GM23338 (cell line): Measurements from ENCODE around the gene TMEM39A.

ENCODE experiments used
- EZH2phosphoT487 ChIP-seq: fragments of 200-600 bp; sonication (generic); IDR thresholded peaks from one replicate; pipeline ENCODE4 v1.8.1; 2018; ENCODE audit warnings: antibody characterized with exemption; ENCODE audit not compliant: unreplicated experiment
- JUNB ChIP-seq: IDR thresholded peaks from one replicate; pipeline ENCODE4 v1.6.1; 2016; ENCODE audit warnings: antibody characterized with exemption; ENCODE audit not compliant: unreplicated experiment
- POLR2AphosphoS5 ChIP-seq: IDR thresholded peaks from 2 replicates; pipeline ENCODE4 v1.6.1; 2016; ENCODE audit warnings: antibody characterized with exemption, low read depth
- TF ChIP-seq, protein P1 (sequence below), 2 experiments: fragments of 200-600 bp in 1 of 2; sonication (generic) in 1 of 2; conservative IDR thresholded peaks; 2 replicates each; pipeline versions ENCODE4 v1.5.1 to v1.6.1; 2016 to 2017; ENCODE audit warnings: antibody characterized with exemption in 2 of 2, low read depth in 2 of 2, mild to moderate bottlenecking in 2 of 2, moderate library complexity in 1 of 2
- TF ChIP-seq, protein P2 (sequence below): IDR thresholded peaks from 2 replicates; pipeline ENCODE4 v1.6.1; 2016; ENCODE audit warnings: antibody characterized with exemption

DNA sequence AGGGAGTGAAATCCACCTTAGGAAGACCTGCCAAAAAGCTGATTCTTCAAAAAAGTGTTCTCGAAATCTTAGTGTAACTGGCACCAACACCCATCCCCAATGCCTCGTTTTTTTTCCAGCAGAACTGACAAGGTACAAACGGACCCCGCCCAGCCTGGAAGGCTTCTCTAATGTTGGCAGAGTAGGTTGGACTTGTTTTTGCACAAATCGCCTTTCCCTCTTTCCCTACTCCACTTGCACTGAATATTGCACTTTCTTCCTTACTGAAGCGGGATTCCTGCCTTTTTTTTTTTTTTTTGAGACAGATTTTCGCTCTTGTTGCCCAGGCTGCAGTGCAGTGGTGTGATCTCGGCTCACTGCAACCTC lies 34.4 kb upstream of the TMEM39A start:
- TF ChIP-seq, protein P1, sequence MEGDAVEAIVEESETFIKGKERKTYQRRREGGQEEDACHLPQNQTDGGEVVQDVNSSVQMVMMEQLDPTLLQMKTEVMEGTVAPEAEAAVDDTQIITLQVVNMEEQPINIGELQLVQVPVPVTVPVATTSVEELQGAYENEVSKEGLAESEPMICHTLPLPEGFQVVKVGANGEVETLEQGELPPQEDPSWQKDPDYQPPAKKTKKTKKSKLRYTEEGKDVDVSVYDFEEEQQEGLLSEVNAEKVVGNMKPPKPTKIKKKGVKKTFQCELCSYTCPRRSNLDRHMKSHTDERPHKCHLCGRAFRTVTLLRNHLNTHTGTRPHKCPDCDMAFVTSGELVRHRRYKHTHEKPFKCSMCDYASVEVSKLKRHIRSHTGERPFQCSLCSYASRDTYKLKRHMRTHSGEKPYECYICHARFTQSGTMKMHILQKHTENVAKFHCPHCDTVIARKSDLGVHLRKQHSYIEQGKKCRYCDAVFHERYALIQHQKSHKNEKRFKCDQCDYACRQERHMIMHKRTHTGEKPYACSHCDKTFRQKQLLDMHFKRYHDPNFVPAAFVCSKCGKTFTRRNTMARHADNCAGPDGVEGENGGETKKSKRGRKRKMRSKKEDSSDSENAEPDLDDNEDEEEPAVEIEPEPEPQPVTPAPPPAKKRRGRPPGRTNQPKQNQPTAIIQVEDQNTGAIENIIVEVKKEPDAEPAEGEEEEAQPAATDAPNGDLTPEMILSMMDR (conservative IDR thresholded peaks at IDR 0.05; ENCODE audit: low read depth in 2 of 2): no peak
- TF ChIP-seq POLR2AphosphoS5 (no peak), EZH2phosphoT487 (no peak), JUNB (no peak)
- TF ChIP-seq, protein P2, sequence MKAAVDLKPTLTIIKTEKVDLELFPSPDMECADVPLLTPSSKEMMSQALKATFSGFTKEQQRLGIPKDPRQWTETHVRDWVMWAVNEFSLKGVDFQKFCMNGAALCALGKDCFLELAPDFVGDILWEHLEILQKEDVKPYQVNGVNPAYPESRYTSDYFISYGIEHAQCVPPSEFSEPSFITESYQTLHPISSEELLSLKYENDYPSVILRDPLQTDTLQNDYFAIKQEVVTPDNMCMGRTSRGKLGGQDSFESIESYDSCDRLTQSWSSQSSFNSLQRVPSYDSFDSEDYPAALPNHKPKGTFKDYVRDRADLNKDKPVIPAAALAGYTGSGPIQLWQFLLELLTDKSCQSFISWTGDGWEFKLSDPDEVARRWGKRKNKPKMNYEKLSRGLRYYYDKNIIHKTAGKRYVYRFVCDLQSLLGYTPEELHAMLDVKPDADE: no peak
